OCI-LY3 (cell line): Measurements from ENCODE around the gene REEP3.

Source experiments
- H2AFZ ChIP-seq: fragments of 200-600, 300-600 bp; shearing (Covaris generic); 2 replicates; pipeline ENCODE4 v1.6.0; 2014; ENCODE audit warnings: antibody characterized with exemption, low read depth, low read length
- H3K27ac ChIP-seq: fragments of 200-600, 300-600 bp; sonication (generic); 2 replicates; pipeline ENCODE4 v1.5.1; 2014; ENCODE audit warnings: mild to moderate bottlenecking, low read length, moderate library complexity, mixed read lengths
- H3K27me3 ChIP-seq: fragments of 200-600, 300-600 bp; sonication (generic); 2 replicates; pipeline ENCODE4 v1.6.1; 2014; ENCODE audit warnings: low read depth, low read length, mixed read lengths
- H3K36me3 ChIP-seq: fragments of 200-600, 300-600 bp; sonication (generic); replicated peaks from 2 replicates; pipeline ENCODE3; 2014; ENCODE audit warnings: low read depth, low read length, mixed read lengths
- H3K4me1 ChIP-seq: fragments of 300-600, 200-600 bp; sonication (generic); 2 replicates; pipeline ENCODE4 v1.6.1; 2014; ENCODE audit warnings: low read length, mixed read lengths
- H3K4me2 ChIP-seq: fragments of 200-600, 300-600 bp; sonication (generic); 2 replicates; pipeline ENCODE4 v1.6.1; 2014; ENCODE audit warnings: low read length, mixed read lengths
- H3K4me3 ChIP-seq: fragments of 300-600, 200-600 bp; sonication (generic); 2 replicates; pipeline ENCODE4 v1.5.1; 2014; ENCODE audit warnings: antibody characterized with exemption, mild to moderate bottlenecking, low read length, moderate library complexity
- H3K79me2 ChIP-seq: fragments of 300-600, 200-600 bp; shearing (Covaris generic); 2 replicates; pipeline ENCODE4 v1.6.1; 2014; ENCODE audit warnings: mild to moderate bottlenecking, low read length, mixed read lengths
- H3K9ac ChIP-seq: fragments of 300-600, 200-600 bp; shearing (Covaris generic); 2 replicates; pipeline ENCODE4 v1.6.0; 2014; ENCODE audit warnings: mild to moderate bottlenecking, low read length, moderate library complexity
- H3K9me3 ChIP-seq: fragments of 200-600, 300-600 bp; shearing (Covaris generic); 2 replicates; pipeline ENCODE4 v1.6.1; 2014; ENCODE audit warnings: low read length, mixed read lengths; ENCODE audit not compliant: insufficient read depth
- H4K20me1 ChIP-seq: fragments of 200-600, 300-600 bp; sonication (generic); 2 replicates; pipeline ENCODE4 v1.6.1; 2016; ENCODE audit warnings: low read length, mixed read lengths; ENCODE audit not compliant: insufficient read depth
- CTCF ChIP-seq: fragments of 200-600, 300-600 bp; sonication (generic); IDR thresholded peaks from 2 replicates; pipeline ENCODE4 v1.5.1; 2014; ENCODE audit warnings: antibody characterized with exemption, low read length, low read depth
- EZH2phosphoT487 ChIP-seq: fragments of 200-600 bp; shearing (Covaris generic); IDR thresholded peaks from 2 replicates; pipeline ENCODE4 v1.6.1; 2018; ENCODE audit warnings: antibody characterized with exemption, mixed run types, low read depth

Gene REEP3

GRCh38 chr10:63553473-63553872 is 32.3 kb downstream of the REEP3 start:
- Histone ChIP-seq H4K20me1 (no peaks in the 10 kb centered on the region), H3K4me3 (no peak overlapping the region), H3K27me3 (no peaks in the 10 kb centered on the region), H3K9ac (no peak overlapping the region), H3K4me2 (no peak overlapping the region), H3K27ac (no peak overlapping the region), H2AFZ (no peak overlapping the region), H3K79me2 (no peaks in the 10 kb centered on the region), H3K4me1 (peaks cover 8% of the 10 kb centered on the region), H3K9me3 (no peaks in the 10 kb centered on the region), H3K36me3 (no peaks in the 10 kb centered on the region)
- TF ChIP-seq CTCF: no peak
- TF ChIP-seq EZH2phosphoT487: no peak

GRCh38 chr10:63554657-63555056 is 33.5 kb downstream of the REEP3 start:
- no peak overlapping the region for H2AFZ ChIP-seq
- no peaks in the 10 kb centered on the region for H3K27me3 ChIP-seq
- TF ChIP-seq CTCF (no peak), EZH2phosphoT487 (no peak)
- H3K79me2 ChIP-seq: no peaks in the 10 kb centered on the region
- no peak overlapping the region for H3K4me2 ChIP-seq
- no peaks in the 10 kb centered on the region for H3K36me3 ChIP-seq
- no peak overlapping the region for H3K4me3 ChIP-seq
- H3K4me1 ChIP-seq: peaks cover 8% of the 10 kb centered on the region
- H3K9ac ChIP-seq: no peak overlapping the region
- H3K27ac ChIP-seq: no peak overlapping the region
- H3K9me3 ChIP-seq: no peaks in the 10 kb centered on the region
- H4K20me1 ChIP-seq: no peaks in the 10 kb centered on the region

GRCh38 chr10:63555330-63555729 is 34.1 kb downstream of the REEP3 start:
- Histone ChIP-seq H3K4me1 (peaks cover 8% of the 10 kb centered on the region), H3K9me3 (no peaks in the 10 kb centered on the region), H2AFZ (no peak overlapping the region), H3K27ac (no peak overlapping the region), H3K27me3 (no peaks in the 10 kb centered on the region), H3K9ac (no peak overlapping the region), H3K4me2 (no peak overlapping the region), H3K79me2 (no peaks in the 10 kb centered on the region), H3K36me3 (no peaks in the 10 kb centered on the region), H4K20me1 (no peaks in the 10 kb centered on the region), H3K4me3 (no peak overlapping the region)
- TF ChIP-seq EZH2phosphoT487: no peak
- TF ChIP-seq CTCF: no peak

- H3K9me3 ChIP-seq: no peaks in the 10 kb centered on the region
- no peaks in the 10 kb centered on the region for H3K36me3 ChIP-seq
- H3K4me1 ChIP-seq: peaks cover 8% of the 10 kb centered on the region
- H2AFZ ChIP-seq: no peak overlapping the region
- H3K27me3 ChIP-seq: no peaks in the 10 kb centered on the region
- H4K20me1 ChIP-seq: no peaks in the 10 kb centered on the region
- no peak overlapping the region for H3K27ac ChIP-seq
- H3K79me2 ChIP-seq: no peaks in the 10 kb centered on the region
- H3K4me3 ChIP-seq: no peak overlapping the region
- H3K9ac ChIP-seq: no peak overlapping the region
- TF ChIP-seq CTCF (no peak), EZH2phosphoT487 (no peak)
- no peak overlapping the region for H3K4me2 ChIP-seq
Measured at GRCh38 chr10:63558132-63558784, 37.1 kb downstream of the REEP3 start.
